IPS-20b (cell line): Measurements from ENCODE around the gene ZEB1.

ENCODE experiments used
- H3K27ac ChIP-seq: one replicate; pipeline ENCODE4 v1.5.1; 2013; ENCODE audit warnings: low read length
- H3K27me3 ChIP-seq: 2 replicates; pipeline ENCODE4 v1.6.1; 2013; ENCODE audit warnings: mild to moderate bottlenecking, low read length, inconsistent platforms; ENCODE audit not compliant: insufficient read depth
- H3K36me3 ChIP-seq: 2 replicates; pipeline ENCODE4 v1.6.1; 2013; ENCODE audit warnings: low read depth, mild to moderate bottlenecking, inconsistent platforms, low read length, moderate library complexity; ENCODE audit not compliant: insufficient read depth
- H3K4me1 ChIP-seq: 2 replicates; pipeline ENCODE4 v1.6.1; 2013; ENCODE audit warnings: mild to moderate bottlenecking, control low read depth, inconsistent platforms, low read length, moderate library complexity; ENCODE audit not compliant: insufficient read depth
- H3K4me3 ChIP-seq: 2 replicates; pipeline ENCODE4 v1.5.1; 2013; ENCODE audit warnings: mild to moderate bottlenecking, low read length, inconsistent platforms
- H3K9ac ChIP-seq: 2 replicates; pipeline ENCODE4 v1.6.1; 2013; ENCODE audit warnings: low read depth, mild to moderate bottlenecking, inconsistent platforms, low read length, moderate library complexity
- H3K9me3 ChIP-seq: 2 replicates; pipeline ENCODE4 v1.6.1; 2013; ENCODE audit warnings: mild to moderate bottlenecking, low read depth, low read length, inconsistent platforms; ENCODE audit not compliant: insufficient read depth

Gene ZEB1

DNA sequence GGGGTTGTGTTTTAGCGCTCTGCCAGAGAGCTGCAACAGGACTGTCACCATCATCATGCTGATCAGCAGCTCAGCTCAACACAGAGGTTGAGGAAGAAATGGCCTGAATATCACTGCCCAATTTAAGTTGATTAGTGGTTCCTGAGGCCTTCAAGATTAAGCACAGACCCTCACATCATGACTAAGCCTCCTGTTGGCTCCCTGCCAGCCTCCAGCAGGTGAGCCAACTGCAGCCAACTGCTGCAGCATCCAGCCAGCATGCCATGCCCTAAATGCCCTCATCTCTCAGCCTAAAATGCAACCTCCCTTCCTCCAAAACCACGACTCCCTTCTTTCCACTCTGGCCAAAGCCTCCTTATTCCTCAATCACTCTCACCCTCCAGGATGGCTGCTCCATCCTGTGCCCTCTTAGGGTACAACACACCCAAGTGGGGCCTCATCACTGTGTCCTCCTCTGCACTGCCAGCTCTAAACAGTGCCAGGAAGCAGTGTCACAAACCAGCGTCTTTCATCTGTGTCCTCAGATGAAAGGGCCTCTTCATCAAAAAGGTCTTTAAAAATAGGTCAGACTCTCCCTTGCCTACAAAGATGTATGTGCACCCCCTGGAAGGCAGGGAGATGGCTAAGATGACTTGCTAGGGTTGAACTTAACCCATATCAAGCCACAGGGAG is 259.3 kb downstream of the ZEB1 start:
- no peaks in the 10 kb centered on the region for H3K36me3 ChIP-seq
- H3K27ac ChIP-seq, result no peak overlapping the region
- no peaks in the 10 kb centered on the region for H3K27me3 ChIP-seq
- 0 out of 2 replicates have a peak, but pooled peaks cover 3% of the 10 kb centered on the region for H3K9me3 ChIP-seq
- H3K9ac ChIP-seq, result no peak overlapping the region
- H3K4me1 ChIP-seq, result no peaks in the 10 kb centered on the region; the same call in 1 of the 2 replicates
- no peak overlapping the region for H3K4me3 ChIP-seq

DNA sequence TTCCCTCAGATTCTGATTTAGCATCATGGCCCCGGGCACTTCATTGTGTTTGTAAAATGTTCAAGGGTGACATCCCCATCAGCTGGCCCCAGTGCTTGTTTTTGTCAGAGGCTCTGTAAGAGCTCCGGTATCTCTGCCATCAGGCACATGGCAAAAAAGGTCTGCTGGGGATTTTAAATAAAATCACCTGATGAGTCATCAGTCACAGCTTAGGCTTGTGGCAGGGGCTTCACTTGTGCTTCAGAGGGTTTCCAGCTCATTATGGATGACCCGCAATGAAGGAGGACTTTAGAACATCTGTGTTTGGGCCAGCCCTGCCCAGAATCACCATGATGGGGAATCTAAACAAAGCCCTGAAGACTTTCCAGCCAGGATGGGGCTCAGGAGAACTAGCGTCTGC is 259.9 kb downstream of the ZEB1 start:
- H3K9ac ChIP-seq, result no peak overlapping the region
- no peaks in the 10 kb centered on the region for H3K36me3 ChIP-seq
- peaks cover 3% of the 10 kb centered on the region; the same call in 1 of the 2 replicates for H3K4me1 ChIP-seq
- no peak overlapping the region for H3K27ac ChIP-seq
- H3K27me3 ChIP-seq, result no peaks in the 10 kb centered on the region
- H3K9me3 ChIP-seq, result 0 out of 2 replicates have a peak, but pooled peaks cover 3% of the 10 kb centered on the region
- no peak overlapping the region for H3K4me3 ChIP-seq
